WTC11 (cell line): ENCODE data around the gene USP16. TPM values are rescaled to one million over a fixed set of nuclear protein-coding genes. Genes with fewer than 3 reads are reported as not detected.
"Not testable (repeated sequence)": the region's sequence is repeated elsewhere in the genome, so short reads cannot be mapped to it uniquely, and the experiment has no call there.

ENCODE experiments used
- ATAC-seq: fragments of 200-7000 bp; cut with Tn5 transposase; 2 replicates; pipeline ENCODE4 v1.10.0; 2021; ENCODE audit warnings: mild to moderate bottlenecking, moderate library complexity
- CTCF ChIA-PET: fragments of 300-600 bp; sonication (Branson Sonifier 250); formaldehyde crosslinking; loops from one replicate; lab custom pipeline; 2021; ENCODE audit warnings: antibody characterized with exemption; lab: Charles Lee
- POLR2A ChIA-PET: fragments of 350-600 bp; sonication (Branson Sonifier 250); formaldehyde crosslinking; loops from one replicate; lab custom pipeline; 2021; ENCODE audit warnings: antibody characterized with exemption; lab: Charles Lee
- DNase-seq: peaks from one replicate; pipeline ENCODE4 v3.0.0; 2021; ENCODE audit warnings: low spot score
- H3K27ac Mint-ChIP-seq: 2 replicates; pipeline ENCODE4 v1.8.0; 2021; ENCODE audit warnings: mixed read lengths
- H3K27me3 Mint-ChIP-seq: 2 replicates; pipeline ENCODE4 v1.8.0; 2021; ENCODE audit warnings: low read depth, mild to moderate bottlenecking, moderate library complexity, mixed read lengths
- H3K36me3 Mint-ChIP-seq: 2 replicates; pipeline ENCODE4 v1.8.0; 2021; ENCODE audit warnings: mixed read lengths
- H3K4me1 Mint-ChIP-seq: 2 replicates; pipeline ENCODE4 v1.8.0; 2022; ENCODE audit warnings: mixed read lengths
- H3K4me3 Mint-ChIP-seq: 2 replicates; pipeline ENCODE4 v1.8.0; 2021; ENCODE audit warnings: mild to moderate bottlenecking, moderate library complexity, mixed read lengths
- H3K9me3 Mint-ChIP-seq: 2 replicates; pipeline ENCODE4 v1.8.0; 2021; ENCODE audit warnings: mixed read lengths
- ELF4 ChIP-seq: sonication (generic); formaldehyde crosslinking; IDR thresholded peaks from 2 replicates; pipeline ENCODE4 v1.8.1; 2022; ENCODE audit warnings: low read depth, mild to moderate bottlenecking, moderate library complexity, missing genetic modification reagents
- FOXJ3 ChIP-seq: sonication (generic); formaldehyde crosslinking; IDR thresholded peaks from 2 replicates; pipeline ENCODE4 v1.9.0; 2021; ENCODE audit warnings: missing genetic modification reagents, mild to moderate bottlenecking, borderline replicate concordance
- KAT7 ChIP-seq: sonication (generic); formaldehyde crosslinking; IDR thresholded peaks from 2 replicates; pipeline ENCODE4 v1.8.1; 2023; ENCODE audit warnings: missing genetic modification reagents, mild to moderate bottlenecking, borderline replicate concordance
- TP53 ChIP-seq: sonication (generic); formaldehyde crosslinking; IDR thresholded peaks from 2 replicates; pipeline ENCODE4 v1.8.1; 2023; ENCODE audit warnings: mild to moderate bottlenecking, missing genetic modification reagents
- ZNF317 ChIP-seq: sonication (generic); formaldehyde crosslinking; IDR thresholded peaks from 2 replicates; pipeline ENCODE4 v1.8.1; 2023; ENCODE audit warnings: low read depth, mild to moderate bottlenecking, moderate library complexity, missing genetic modification reagents, borderline replicate concordance
- ZNF423 ChIP-seq: fragments of 250-450 bp; sonication (Bioruptor Pico); IDR thresholded peaks from 2 replicates; pipeline ENCODE4 v2.1.2; 2022; ENCODE audit warnings: mild to moderate bottlenecking, moderate library complexity
- total RNA-seq: library from RNA; stranded (reverse); gene quantifications from 3 replicates; pipeline ENCODE4 v1.2.3, GENCODE V29; 2021
- TF ChIP-seq, protein P1 (sequence below): fragments of 250-450 bp; sonication (Bioruptor Pico); IDR thresholded peaks from 2 replicates; pipeline ENCODE4 v1.9.0; 2021; ENCODE audit warnings: mild to moderate bottlenecking, borderline replicate concordance
- TF ChIP-seq, protein P2 (sequence below): sonication (generic); formaldehyde crosslinking; IDR thresholded peaks from 2 replicates; pipeline ENCODE4 v1.8.1; 2022; ENCODE audit warnings: low read depth, mild to moderate bottlenecking, moderate library complexity, missing genetic modification reagents, borderline replicate concordance
- TF ChIP-seq, protein P3 (sequence below): sonication (generic); formaldehyde crosslinking; IDR thresholded peaks from 2 replicates; pipeline ENCODE4 v1.8.1; 2023; ENCODE audit warnings: mild to moderate bottlenecking, missing genetic modification reagents, moderate library complexity
- TF ChIP-seq, protein P4 (sequence below): sonication (generic); formaldehyde crosslinking; IDR thresholded peaks from 2 replicates; pipeline ENCODE4 v1.8.1; 2022; ENCODE audit warnings: missing genetic modification reagents, borderline replicate concordance

The USP16 gene
- total RNA-seq, 1 experiment from 2014 or later, result 20.8 TPM

DNA sequence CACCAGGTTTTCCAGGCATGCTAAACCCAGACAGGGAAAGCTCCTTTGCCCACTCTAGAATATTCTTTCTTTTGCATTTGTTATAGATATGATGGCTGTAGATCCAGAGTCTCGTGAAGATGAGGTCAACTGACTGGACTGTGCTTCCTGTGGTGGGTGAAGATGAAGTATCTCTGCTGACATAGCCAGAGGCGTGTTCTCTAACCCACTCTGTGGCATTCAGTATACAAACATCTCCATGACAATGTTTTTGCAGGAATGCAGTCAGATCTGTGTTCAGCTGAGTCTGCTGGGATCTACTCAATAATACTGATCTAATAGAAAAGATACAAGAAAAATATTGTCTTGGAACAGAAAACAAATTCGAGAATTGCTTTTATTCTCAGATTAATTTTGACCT lies 16.7 kb upstream of the USP16 start (continued):
- TF ChIP-seq, protein P1, sequence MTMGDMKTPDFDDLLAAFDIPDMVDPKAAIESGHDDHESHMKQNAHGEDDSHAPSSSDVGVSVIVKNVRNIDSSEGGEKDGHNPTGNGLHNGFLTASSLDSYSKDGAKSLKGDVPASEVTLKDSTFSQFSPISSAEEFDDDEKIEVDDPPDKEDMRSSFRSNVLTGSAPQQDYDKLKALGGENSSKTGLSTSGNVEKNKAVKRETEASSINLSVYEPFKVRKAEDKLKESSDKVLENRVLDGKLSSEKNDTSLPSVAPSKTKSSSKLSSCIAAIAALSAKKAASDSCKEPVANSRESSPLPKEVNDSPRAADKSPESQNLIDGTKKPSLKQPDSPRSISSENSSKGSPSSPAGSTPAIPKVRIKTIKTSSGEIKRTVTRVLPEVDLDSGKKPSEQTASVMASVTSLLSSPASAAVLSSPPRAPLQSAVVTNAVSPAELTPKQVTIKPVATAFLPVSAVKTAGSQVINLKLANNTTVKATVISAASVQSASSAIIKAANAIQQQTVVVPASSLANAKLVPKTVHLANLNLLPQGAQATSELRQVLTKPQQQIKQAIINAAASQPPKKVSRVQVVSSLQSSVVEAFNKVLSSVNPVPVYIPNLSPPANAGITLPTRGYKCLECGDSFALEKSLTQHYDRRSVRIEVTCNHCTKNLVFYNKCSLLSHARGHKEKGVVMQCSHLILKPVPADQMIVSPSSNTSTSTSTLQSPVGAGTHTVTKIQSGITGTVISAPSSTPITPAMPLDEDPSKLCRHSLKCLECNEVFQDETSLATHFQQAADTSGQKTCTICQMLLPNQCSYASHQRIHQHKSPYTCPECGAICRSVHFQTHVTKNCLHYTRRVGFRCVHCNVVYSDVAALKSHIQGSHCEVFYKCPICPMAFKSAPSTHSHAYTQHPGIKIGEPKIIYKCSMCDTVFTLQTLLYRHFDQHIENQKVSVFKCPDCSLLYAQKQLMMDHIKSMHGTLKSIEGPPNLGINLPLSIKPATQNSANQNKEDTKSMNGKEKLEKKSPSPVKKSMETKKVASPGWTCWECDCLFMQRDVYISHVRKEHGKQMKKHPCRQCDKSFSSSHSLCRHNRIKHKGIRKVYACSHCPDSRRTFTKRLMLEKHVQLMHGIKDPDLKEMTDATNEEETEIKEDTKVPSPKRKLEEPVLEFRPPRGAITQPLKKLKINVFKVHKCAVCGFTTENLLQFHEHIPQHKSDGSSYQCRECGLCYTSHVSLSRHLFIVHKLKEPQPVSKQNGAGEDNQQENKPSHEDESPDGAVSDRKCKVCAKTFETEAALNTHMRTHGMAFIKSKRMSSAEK (CRISPR knock-in tag), result no peak
- TF ChIP-seq ZNF423, result no peak
- TF ChIP-seq, protein P2, sequence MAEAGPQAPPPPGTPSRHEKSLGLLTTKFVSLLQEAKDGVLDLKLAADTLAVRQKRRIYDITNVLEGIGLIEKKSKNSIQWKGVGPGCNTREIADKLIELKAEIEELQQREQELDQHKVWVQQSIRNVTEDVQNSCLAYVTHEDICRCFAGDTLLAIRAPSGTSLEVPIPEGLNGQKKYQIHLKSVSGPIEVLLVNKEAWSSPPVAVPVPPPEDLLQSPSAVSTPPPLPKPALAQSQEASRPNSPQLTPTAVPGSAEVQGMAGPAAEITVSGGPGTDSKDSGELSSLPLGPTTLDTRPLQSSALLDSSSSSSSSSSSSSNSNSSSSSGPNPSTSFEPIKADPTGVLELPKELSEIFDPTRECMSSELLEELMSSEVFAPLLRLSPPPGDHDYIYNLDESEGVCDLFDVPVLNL (CRISPR knock-in tag), result no peak
- TF ChIP-seq FOXJ3 (CRISPR knock-in tag), result no peak
- TF ChIP-seq KAT7 (CRISPR knock-in tag), result no peak
- no peak for TF ChIP-seq ZNF317 (CRISPR knock-in tag)
- TF ChIP-seq TP53, result no peak

DNA sequence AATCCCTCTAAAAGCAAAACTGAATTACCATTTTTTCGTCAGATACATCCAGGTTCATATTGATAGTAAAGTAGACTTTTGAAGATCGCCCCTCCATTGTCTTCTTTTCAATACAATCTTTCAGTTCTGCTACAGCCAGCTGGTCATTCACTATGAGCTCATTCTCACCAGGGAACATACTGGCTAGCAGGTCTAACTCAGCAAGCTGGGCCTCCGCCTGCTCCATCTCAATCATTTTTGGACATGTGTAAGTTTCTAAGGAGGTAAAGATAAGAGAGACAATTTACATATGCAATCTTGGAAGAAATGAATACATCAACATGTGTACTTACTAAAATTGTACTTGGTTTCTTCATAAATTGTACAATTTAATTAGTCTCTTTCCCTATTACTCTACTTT lies 16.1 kb upstream of the USP16 start:
- CTCF ChIA-PET, result no interaction called here
- POLR2A ChIA-PET, result no interaction called here

DNA sequence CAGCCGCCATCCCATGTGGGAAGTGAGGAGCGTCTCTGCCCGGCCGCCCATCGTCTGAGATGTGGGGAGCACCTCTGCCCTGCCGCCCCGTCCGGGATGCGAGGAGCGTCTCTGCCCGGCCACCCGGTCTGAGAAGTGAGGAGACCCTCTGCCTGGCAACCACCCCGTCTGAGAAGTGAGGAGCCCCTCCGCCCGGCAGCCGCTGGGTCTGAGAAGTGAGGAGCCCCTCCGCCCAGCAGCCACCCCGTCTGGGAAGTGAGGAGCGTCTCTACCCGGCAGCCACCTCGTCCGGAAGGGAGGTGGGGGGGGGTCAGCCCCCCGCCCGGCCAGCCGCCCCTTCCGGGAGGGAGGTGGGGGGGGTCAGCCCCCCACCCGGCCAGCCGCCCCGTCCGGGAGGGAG lies 13.2 kb upstream of the USP16 start:
- H3K27me3 Mint-ChIP-seq, H3K4me3 Mint-ChIP-seq, CTCF ChIA-PET, H3K4me1 Mint-ChIP-seq, H3K27ac Mint-ChIP-seq, H3K9me3 Mint-ChIP-seq, DNase-seq, POLR2A ChIA-PET, ATAC-seq: not testable (repeated sequence)
- H3K36me3 Mint-ChIP-seq, result peaks cover 16% of the 10 kb centered on the region

More for the DNA sequence above, 16.1 kb upstream of the USP16 start:
- TF ChIP-seq, protein P2 (CRISPR knock-in tag), result no peak
- no peak overlapping the region for H3K27ac Mint-ChIP-seq
- ATAC-seq, result no peak
- H3K4me3 Mint-ChIP-seq, result no peak overlapping the region
- peaks cover 16% of the 10 kb centered on the region for H3K36me3 Mint-ChIP-seq
- no peak for DNase-seq
- no peaks in the 10 kb centered on the region for H3K4me1 Mint-ChIP-seq
- H3K9me3 Mint-ChIP-seq, result peaks cover 10% of the 10 kb centered on the region
- no peaks in the 10 kb centered on the region for H3K27me3 Mint-ChIP-seq

DNA sequence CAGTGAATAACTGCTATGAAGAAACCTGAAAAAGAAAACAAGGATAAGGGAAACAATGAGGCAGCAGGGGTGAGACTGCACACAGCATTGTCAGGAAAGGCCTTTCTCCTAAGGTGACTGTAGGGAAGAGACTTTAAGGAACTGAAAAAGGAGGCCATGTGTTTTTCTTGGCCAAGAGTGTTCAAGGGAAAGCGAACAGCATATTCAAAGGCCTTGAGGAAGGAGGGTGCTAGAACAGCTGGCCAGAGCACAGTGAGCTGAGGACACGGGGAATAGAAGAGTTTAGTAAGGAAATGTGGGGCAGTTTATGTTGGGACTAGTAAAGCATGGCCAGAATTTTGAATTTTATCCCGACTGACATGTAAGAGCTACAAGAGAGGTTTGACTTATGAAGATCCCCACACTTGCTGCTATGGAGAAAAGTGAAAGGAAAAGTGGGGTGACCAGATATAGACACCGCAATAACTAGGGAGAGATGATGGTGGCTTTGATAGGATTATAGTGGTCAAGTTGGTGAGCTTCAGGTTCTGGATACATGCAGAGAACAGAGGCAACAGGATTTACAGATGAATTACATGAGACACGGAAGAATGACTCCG lies 6.7 kb upstream of the USP16 start:
- H3K4me1 Mint-ChIP-seq, result peaks cover 13% of the 10 kb centered on the region
- peak overlapping the region; percentile 82; the same call in 1 of the 2 replicates for H3K27ac Mint-ChIP-seq
- TF ChIP-seq, protein P3, sequence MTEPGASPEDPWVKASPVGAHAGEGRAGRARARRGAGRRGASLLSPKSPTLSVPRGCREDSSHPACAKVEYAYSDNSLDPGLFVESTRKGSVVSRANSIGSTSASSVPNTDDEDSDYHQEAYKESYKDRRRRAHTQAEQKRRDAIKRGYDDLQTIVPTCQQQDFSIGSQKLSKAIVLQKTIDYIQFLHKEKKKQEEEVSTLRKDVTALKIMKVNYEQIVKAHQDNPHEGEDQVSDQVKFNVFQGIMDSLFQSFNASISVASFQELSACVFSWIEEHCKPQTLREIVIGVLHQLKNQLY (CRISPR knock-in tag), result no peak
- H3K36me3 Mint-ChIP-seq, result peaks cover 5% of the 10 kb centered on the region
- ATAC-seq, result no peak
- H3K9me3 Mint-ChIP-seq, result peaks cover 5% of the 10 kb centered on the region; the same call in 1 of the 2 replicates
- CTCF ChIA-PET, result no interaction called here
- peak overlapping the region; percentile 89 for H3K4me3 Mint-ChIP-seq
- no peak for DNase-seq
- no peaks in the 10 kb centered on the region for H3K27me3 Mint-ChIP-seq
- POLR2A ChIA-PET, result no interaction called here

DNA sequence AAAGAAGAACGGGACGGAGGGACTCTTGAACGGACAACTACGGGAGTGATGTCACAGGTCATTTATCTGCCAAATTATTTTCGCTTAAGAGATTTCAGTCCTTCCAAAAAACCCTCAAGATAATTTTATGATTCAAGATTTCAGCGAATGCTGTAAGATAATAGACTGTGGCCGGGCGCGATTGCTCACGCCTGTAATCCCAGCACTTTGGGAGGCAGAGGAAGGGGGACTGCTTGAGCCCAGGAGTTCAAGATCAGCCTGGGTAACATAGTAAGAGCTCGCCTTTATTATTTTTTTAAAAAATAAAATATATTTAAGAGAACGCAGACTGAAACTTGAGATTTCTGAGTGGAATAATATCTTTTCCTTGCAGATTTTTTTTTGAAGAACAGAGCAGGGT lies 5.9 kb upstream of the USP16 start:
- TF ChIP-seq, protein P4, sequence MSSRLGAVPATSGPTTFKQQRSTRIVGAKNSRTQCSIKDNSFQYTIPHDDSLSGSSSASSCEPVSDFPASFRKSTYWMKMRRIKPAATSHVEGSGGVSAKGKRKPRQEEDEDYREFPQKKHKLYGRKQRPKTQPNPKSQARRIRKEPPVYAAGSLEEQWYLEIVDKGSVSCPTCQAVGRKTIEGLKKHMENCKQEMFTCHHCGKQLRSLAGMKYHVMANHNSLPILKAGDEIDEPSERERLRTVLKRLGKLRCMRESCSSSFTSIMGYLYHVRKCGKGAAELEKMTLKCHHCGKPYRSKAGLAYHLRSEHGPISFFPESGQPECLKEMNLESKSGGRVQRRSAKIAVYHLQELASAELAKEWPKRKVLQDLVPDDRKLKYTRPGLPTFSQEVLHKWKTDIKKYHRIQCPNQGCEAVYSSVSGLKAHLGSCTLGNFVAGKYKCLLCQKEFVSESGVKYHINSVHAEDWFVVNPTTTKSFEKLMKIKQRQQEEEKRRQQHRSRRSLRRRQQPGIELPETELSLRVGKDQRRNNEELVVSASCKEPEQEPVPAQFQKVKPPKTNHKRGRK (CRISPR knock-in tag), result no peak
- TF ChIP-seq ELF4 (CRISPR knock-in tag), result no peak
- TF ChIP-seq, all 79 proteins: peak for 0
- peak; percentile 16 for ATAC-seq

More for the DNA sequence above, 5.9 kb upstream of the USP16 start:
- Mint-ChIP-seq H3K4me3 (peak overlapping the region; percentile 89), H3K4me1 (peaks cover 13% of the 10 kb centered on the region), H3K27ac (peak overlapping the region; percentile 82), H3K9me3 (no peaks in the 10 kb centered on the region), H3K27me3 (no peaks in the 10 kb centered on the region), H3K36me3 (no peaks in the 10 kb centered on the region)
- CTCF ChIA-PET, result no interaction called here
- POLR2A ChIA-PET, result interaction anchor here (1.1 to 1.8 kb wide), 2 partner anchors 16 to 26 kb away, joined by 5 to 22 read pairs; partner anchors contain the start of gene LTN1
- no peak for DNase-seq
